HT1080 (cell line): ENCODE measurements around the gene EEF1B2. TPM values are rescaled to one million over a fixed set of nuclear protein-coding genes. Genes with fewer than 3 reads are reported as not detected.
A peak's percentile ranks its signal among the peaks of the same experiment; 100 is the strongest.

ENCODE experiments used
- small RNA-seq: library from RNA; depleted of rRNA; stranded (forward); fragments of <200 nt; gene quantifications from one replicate; pipeline ENCODE3, GENCODE V24; 2014
- total RNA-seq: library from RNA; depleted of rRNA; stranded (reverse); fragments of >200 nt; shearing (Covaris generic); gene quantifications from 2 replicates; pipeline ENCODE4 v1.2.3, GENCODE V29; 2014; rRNA removed

Gene EEF1B2
- total RNA-seq, 1 experiment from 2014 or later, result 1,009 TPM

Small RNA genes lying within 50 kb of the gene (small RNA-seq; reads per million reads assigned to genes)
- gene RF00134, result not detected
- not detected for gene RF02271
- not detected for gene SNORA41
- gene SNORD51, result 0.70 reads per million, percentile 65 among the genes with 10 or more reads in this experiment

Other genes starting within 250 kb of the EEF1B2 start
- gene INO80D, start 73.7 kb upstream of the EEF1B2 start, total RNA-seq, result 2.8 and 5.3 TPM in 2 replicates
- 86.1 and 101 TPM in 2 replicates for gene NDUFS1, start 451 bp upstream of the EEF1B2 start, total RNA-seq
- gene ZDBF2, start 114.8 kb downstream of the EEF1B2 start, total RNA-seq, result 5.0 and 5.3 TPM in 2 replicates